Right hindlimb (tissue), 1 donor: ENCODE measurements around the gene RPP14.

Experiments used
- DNase-seq: peaks from one replicate; pipeline ENCODE4 v3.0.0-alpha.2; 2018

Gene RPP14

DNA sequence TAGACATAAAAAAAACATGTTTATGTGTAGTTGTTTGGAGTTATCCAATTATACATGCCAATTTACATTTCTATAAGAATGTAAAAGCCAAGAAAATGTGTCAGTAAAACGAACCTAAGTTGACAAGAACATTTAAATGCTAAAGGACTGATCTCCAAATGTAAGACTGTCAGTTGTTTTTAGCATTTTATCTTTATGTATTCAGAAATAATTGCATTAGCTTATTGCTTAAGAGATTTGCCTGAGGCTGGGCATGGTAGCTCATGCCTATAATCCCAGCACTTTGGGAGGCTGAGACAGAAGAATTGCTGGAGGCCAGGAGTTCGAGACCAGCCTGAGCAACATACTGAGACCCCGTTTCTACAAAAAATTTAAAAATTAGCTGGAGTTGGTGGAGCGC, 53.6 kb downstream of the RPP14 start:
- no peak for DNase-seq

DNA sequence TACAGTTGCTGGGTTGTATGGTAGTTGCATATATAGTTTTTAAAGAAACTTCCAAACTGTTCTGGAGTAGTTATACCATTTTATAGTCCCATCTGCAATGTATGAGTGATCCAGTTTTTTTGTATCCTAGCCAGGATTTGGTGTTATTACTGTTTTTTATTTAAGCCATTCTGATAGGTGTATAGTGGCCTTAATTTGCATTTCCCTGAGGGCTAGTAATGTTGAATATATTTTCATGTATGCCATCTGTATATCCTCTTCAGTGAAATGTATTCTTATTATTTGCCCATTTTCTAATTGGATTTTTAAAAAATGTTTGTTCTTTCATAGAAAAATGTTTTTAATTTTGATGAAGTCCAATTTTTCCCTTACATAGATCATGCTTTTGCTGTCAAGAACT, 55.8 kb downstream of the RPP14 start:
- no peak for DNase-seq

DNA sequence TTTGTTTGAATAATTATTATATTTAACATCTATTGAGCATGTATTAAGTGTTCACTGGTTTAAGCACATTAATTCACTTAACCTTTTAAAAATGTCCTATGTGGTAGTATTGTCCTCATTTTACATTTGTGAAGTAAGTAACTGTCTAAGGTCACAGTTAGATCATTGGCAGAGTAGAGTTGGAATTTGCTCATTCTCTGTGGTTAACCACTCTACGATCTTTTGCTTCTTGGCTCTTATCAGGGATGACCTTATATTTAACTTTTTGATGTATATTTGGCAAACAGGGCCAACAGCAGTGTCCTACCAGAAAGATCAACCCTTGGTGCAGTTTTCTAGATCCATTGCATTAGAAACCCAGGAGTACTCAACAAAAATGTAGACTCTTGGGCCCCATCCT, 60.7 kb downstream of the RPP14 start:
- DNase-seq = no peak

DNA sequence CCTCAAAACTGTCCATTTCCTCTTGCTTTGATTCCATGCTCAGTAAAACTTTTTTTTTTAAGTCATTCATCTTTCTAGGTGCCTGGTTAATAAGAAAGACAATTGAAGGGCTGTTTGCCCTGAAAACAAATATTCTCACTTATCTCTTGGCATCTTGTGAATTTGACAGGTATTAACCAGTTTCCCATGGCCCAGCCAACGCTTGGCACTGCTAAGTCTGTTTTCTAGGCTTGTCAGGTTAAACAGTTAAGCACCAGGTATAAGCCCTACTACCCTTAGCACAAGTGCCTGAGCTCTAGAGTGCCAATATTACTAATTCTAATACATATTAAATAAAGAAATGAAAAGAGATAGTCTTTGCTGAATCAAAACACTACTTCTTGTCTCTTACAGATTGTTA, 63.0 kb downstream of the RPP14 start:
- no peak for DNase-seq
